Mononuclear cell (primary cell): Measurements from ENCODE around the gene HES2. TPM values are rescaled to one million over a fixed set of nuclear protein-coding genes. Genes with fewer than 3 reads are reported as not detected.
"Not testable (repeated sequence)": the region's sequence is repeated elsewhere in the genome, so short reads cannot be mapped to it uniquely, and the experiment has no call there.

Experiments
- H3K27me3 ChIP-seq: 2 replicates; pipeline ENCODE4 v1.6.0; 2011; ENCODE audit warnings: low read length, control low read depth; ENCODE audit not compliant: insufficient read depth
- H3K4me1 ChIP-seq: 2 replicates; pipeline ENCODE4 v1.5.1; 2011; ENCODE audit warnings: mild to moderate bottlenecking, low read length, control low read depth; ENCODE audit not compliant: insufficient read depth
- H3K4me3 ChIP-seq: 2 replicates; pipeline ENCODE4 v1.5.1; 2011; ENCODE audit warnings: mild to moderate bottlenecking, low read length, moderate library complexity
- H3K9me3 ChIP-seq: 2 replicates; pipeline ENCODE4 v1.5.1; 2011; ENCODE audit warnings: low read depth, mild to moderate bottlenecking, control low read depth, low read length
- total RNA-seq: library from RNA; depleted of rRNA; stranded (reverse); fragments of >200 nt; gene quantifications from one replicate; pipeline ENCODE4 v1.2.3, GENCODE V29; 2012

The HES2 gene
- total RNA-seq, 1 donor = not detected

DNA sequence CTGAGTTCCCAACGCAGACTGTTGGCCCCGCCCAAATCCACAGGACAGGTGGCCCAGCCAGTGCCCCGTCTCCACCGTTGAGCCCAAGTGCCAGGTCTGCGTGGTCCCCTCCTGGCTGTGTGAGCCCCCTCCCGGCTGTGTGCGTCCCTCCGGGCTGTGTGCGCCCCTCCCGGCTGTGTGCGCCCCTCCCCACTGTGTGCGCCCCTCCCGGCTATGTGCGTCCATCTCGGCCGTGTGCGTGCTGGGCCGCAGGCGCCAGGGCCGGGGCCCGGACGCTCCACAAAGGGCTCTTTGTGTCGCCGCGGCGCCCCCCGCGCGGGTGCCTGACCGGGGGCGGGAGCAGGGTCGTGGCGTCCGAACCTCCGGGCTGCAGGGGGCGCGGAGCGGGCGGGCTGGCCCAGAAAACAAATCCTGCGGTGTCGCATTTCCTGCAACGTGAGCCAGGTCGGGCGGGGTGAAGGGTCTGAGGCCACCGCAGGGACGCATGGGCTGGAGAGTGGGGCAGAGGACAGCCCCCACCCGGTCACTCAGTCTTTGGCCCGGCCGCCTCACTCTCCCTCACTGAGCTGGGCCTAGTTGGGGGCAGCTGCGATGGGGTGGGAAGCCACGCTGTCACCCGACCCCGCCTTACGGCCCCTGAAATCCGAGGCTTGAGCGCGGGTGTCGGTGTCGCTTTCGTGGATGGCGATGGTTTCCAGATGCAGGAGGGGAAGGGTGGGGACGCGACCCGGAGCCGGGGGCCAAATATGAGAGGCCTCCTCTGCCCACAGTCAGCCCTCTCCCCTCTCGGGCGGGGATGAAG, 27.5 kb upstream of the HES2 start:
- H3K9me3 ChIP-seq = no peaks in the 10 kb centered on the region
- H3K4me1 ChIP-seq = peaks cover 8% of the 10 kb centered on the region
- H3K4me3 ChIP-seq = no peak overlapping the region
- H3K27me3 ChIP-seq = peaks cover 11% of the 10 kb centered on the region

DNA sequence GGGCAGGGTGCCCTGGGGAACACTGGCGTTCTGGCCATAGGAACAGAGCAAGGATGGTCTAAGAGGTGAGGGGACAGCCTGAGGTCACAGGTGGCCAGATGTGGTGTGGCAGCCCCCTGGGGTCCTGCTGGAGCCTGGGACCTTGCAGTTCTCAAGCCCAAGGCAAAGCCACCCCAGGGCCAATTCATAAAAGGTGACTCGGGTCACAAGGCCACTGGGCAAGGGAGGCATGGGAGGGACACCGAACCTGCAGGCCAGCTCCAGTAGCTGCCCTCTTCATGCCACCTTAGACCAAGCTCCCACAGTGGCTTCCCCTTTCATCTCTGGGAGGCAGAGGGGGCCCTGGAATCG, 26.9 kb upstream of the HES2 start:
- H3K27me3 ChIP-seq = peaks cover 11% of the 10 kb centered on the region
- H3K4me1 ChIP-seq = peaks cover 8% of the 10 kb centered on the region
- no peak overlapping the region for H3K4me3 ChIP-seq
- H3K9me3 ChIP-seq = no peaks in the 10 kb centered on the region

DNA sequence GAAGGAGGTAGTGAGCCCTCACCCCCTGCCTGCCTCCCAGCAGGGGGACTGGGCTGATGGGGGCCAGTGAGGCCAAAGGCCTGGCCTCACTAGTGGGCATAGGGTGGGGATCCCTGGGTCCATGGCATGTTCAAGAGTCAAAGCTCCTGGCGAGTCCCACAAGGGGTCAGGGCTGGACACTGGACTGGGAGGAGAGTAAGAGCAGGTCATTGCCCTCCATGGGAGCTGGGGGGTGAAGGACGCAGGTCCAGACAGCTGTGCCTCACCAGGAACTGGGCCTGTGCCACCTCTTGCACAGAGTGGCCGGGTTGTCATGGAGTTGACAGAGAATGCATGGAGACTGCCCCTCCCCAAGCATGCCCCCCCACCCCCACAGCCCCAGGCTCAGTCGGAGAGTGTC, 26.2 kb upstream of the HES2 start:
- not testable (repeated sequence) for H3K4me1 ChIP-seq, H3K4me3 ChIP-seq, H3K9me3 ChIP-seq
- H3K27me3 ChIP-seq = peaks cover 17% of the 10 kb centered on the region

DNA sequence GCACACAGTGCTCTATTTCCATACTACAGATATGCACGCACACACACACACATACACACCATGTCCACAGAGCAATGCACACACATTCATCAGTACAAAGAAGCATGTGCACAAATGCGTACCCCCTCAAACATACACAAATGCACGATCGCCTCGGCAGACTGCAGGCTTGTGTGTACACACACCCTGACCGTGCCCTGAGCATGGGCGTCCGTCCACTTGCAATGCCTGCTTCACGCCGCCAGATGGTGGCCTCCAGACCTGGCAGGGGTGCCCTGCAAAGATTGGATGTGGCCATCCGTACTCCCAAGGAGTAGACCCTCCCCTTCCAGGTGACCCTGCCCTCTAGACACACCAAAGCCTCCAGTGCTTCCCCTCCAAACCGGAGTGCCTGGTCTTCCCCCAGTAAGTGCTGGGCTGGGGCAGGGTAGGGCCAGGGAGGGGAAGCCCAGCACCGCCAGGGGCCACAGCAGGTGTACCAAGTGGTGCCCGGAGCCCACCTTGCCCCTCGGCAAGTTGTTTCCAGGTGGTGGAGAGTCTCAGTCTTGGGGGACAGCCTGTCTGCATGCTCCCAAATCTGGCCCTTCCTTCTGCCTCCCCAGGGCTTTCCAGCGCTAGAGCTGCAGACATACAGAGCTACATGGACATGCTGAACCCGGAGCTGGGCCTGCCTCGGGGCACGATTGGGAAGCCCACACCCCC, 25.5 kb upstream of the HES2 start:
- Histone ChIP-seq H3K4me1 (peaks cover 8% of the 10 kb centered on the region), H3K4me3 (no peak overlapping the region), H3K9me3 (no peaks in the 10 kb centered on the region), H3K27me3 (peaks cover 17% of the 10 kb centered on the region)

DNA sequence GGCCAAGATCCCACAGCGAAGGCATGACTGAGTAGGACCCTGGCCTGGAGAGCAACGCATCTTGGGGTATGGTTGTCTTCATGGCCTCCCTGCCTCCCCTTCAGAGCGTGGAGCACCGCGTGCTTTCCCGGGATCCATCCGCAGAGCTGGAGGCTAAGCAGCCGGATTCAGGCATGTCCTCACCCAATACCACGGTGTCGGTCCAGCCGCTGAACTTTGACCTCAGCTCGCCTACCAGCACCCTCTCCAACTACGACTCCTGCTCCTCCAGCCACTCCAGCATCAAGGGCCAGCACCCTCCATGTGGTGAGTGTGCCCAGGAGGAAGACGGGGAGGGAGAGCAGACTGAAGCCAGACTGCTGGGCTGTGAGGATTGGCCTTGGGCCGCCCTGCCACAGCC, 24.7 kb upstream of the HES2 start:
- Histone ChIP-seq H3K4me1 (peaks cover 8% of the 10 kb centered on the region), H3K4me3 (no peak overlapping the region), H3K27me3 (peaks cover 12% of the 10 kb centered on the region), H3K9me3 (no peaks in the 10 kb centered on the region)

DNA sequence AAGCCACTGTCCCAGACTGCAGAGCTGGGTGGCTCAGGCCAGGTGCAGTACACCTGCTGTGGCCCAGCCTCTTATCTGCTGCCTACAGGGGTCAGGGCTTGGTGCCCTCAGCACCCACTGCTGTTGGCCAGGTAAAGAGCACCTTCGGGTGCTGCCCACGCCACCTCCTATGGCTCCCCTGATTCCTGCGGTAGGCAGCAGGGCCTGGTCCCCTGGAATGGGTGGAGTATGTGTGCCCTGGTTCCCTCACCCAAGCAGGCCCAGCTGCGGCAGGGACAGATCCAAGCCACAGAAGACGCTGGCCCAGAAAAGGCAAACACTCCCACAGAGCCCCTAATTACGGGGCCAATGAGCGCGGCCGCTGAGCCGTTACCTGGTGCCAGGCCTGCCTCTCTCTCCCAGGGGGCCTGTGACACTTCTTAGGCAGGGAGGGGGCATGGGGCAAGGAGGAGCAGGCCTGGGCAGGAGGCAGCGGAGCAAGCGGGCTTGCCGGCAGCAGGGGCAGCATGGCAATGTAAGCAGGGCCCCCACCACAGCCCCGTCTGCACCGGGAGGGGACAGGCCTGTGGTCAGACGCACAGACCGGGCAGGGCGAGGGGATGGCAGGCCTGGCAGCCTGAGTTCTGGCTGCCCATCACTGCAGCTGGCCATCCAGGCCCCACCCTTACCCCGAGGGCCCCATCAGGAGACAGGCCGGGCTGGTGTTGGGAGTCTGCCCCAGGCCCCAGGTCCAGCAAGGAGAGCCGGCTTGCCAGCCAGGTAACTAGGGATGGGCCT, 23.8 kb upstream of the HES2 start:
- Histone ChIP-seq H3K4me1 (peaks cover 8% of the 10 kb centered on the region), H3K9me3 (no peaks in the 10 kb centered on the region), H3K27me3 (peaks cover 14% of the 10 kb centered on the region), H3K4me3 (no peak overlapping the region)

DNA sequence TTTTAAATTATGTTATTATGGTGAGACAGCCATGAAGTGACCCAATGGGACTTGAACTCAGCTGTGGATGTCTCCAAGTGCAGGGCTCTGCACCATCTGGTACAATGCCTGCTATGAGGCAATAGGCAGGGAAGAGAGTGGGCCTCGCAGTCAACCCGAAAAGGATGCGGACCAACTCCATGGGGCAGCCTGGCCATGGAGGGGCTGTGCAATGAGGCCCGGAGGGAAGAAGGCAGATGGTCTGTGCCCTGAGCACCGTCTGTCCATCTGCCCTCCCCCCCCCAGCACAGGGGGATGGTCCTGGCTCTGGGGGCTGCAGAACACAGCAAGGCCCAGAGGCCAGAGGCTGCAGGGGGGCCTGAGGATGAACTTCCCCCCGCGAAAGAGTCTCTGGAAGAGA, 21.9 kb upstream of the HES2 start:
- H3K9me3 ChIP-seq = no peaks in the 10 kb centered on the region
- H3K4me1 ChIP-seq = peaks cover under 1% of the 10 kb centered on the region
- peaks cover 11% of the 10 kb centered on the region for H3K27me3 ChIP-seq
- no peak overlapping the region for H3K4me3 ChIP-seq

DNA sequence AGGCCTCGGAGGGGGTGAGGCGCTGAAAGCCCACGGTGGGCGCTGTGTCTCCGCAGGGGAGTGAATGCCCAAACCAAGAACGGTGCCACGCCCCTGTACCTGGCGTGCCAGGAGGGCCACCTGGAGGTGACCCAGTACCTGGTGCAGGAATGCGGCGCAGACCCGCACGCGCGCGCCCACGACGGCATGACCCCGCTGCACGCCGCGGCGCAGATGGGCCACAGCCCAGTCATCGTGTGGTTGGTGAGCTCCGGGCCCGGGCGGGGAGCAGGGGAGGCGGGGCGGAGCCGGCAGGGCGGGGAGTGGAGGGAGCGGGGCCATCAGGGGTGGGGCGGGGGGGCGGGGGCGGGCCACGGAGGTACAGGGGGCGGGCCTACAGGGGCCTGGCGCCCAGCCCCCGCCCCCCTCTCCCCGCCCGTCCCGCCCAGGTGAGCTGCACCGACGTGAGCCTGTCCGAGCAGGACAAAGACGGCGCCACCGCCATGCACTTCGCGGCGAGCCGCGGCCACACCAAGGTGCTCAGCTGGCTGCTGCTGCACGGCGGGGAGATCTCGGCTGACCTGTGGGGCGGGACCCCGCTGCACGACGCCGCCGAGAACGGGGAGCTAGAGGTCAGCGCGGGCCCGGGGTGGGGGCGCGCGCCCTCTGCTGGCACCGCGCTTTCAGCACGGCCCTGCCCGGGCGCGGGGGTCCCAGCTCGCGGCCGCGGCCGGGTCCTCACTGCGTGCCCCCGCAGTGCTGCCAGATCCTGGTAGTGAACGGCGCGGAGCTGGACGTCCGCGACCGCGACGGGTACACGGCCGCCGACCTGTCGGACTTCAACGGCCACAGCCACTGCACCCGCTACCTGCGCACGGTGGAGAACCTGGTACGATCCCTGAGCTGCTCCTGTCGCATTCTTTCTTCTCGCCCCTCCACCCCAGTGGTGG, 20.7 kb upstream of the HES2 start:
- H3K9me3 ChIP-seq = no peaks in the 10 kb centered on the region
- peaks cover 8% of the 10 kb centered on the region for H3K27me3 ChIP-seq
- H3K4me1 ChIP-seq = no peaks in the 10 kb centered on the region
- H3K4me3 ChIP-seq = no peak overlapping the region

DNA sequence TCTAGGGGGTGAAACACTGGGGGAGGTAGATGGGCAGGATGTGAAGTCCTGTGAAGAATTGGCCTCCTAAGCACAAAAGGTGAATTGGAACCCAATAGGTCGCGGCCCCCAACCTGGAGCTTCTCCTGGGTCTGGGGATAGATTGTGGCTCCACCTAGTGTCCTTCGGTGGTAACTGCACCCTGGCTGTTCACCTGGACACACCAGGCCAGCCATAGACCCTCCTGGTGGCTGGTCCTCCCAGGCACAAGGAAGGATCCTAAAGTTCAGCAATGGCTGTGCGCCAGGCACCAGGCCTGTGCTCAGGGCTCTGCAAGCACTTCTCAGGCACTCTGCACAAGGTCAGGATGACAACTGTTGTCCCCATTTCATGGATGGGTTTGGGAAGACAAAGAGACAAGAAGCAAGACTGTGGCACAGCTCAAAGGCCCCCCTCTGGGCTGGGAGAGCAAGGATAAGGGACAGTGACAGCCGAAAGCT, 18.4 kb upstream of the HES2 start:
- H3K27me3 ChIP-seq = peaks cover 8% of the 10 kb centered on the region

DNA sequence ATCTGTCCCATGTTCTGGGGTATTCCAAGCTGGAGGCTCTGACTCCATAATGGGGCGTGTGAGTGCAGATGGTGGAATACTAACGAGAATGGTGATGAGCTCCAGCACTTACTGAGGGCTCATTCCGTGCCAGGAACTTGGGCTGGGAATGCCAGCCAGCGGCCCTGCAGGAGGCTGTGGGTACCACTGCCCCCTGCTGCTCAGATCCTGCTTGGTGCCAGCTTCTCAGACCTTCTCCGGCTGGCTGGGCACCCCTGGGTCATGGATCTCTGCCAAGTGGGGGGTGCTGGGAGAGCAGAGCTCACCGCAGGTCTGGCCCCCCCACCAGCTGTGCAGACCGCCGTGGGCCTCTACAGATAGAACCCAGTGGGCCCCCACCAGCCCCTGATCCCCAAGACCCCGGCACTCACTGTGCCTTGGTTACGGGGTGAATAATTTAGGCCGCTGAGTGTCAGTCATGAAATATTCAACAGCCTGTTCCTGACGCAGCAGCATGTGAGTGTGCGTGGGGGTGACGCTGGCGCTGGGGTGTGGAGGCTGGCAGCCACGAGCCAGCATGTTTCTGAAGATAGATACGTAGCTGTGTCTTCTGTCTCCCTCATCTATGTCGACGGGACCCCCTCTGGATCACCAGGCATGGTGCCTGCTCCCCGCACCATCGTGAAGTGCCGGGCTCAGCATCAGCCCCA, 17.4 kb upstream of the HES2 start:
- H3K27me3 ChIP-seq, H3K4me1 ChIP-seq, H3K9me3 ChIP-seq, H3K4me3 ChIP-seq: not testable (repeated sequence)

More for the DNA sequence above, 18.4 kb upstream of the HES2 start:
- no peak overlapping the region for H3K4me3 ChIP-seq
- H3K9me3 ChIP-seq = no peaks in the 10 kb centered on the region
- no peaks in the 10 kb centered on the region for H3K4me1 ChIP-seq

DNA sequence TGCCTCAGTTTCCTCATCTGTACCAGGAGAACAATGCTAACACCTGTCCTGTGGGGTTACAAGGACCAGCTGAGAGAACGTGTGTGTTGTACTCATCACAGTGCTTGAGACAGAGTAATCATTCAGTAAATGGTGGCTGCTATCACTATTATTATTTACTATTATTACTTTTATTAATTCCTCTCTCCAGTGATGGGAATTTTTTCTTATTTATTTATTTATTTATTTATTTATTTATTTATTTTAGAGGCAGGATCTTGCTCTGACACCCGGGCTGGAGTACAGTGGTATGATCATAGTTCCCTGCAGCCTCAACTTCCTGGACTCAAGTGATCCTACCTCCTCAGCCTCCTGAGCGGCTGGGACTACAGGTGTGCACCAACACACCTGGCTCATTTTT, 16.6 kb upstream of the HES2 start:
- not testable (repeated sequence) for H3K27me3 ChIP-seq, H3K4me1 ChIP-seq, H3K9me3 ChIP-seq, H3K4me3 ChIP-seq

DNA sequence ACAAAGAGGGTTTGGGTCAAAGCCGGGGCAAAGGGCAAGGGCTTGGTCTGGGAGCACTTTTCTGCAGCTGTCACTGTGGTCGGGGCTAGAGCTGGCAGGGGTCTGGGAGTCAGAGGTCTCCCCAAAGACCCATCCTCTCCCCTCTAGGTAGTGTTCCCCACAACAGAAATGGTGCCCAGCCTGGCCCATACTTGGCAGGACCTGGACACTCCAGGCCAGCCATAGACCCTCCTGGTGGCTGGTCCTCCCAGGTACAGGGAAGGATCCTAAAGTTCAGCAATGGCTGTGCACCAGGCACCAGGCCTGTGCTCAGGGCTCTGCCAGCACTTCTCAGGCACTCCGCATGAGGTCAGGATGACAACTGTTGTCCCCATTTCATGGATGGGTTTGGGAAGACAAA, 15.8 kb upstream of the HES2 start:
- Histone ChIP-seq H3K27me3 (peaks cover 2% of the 10 kb centered on the region), H3K4me3 (no peak overlapping the region), H3K4me1 (no peaks in the 10 kb centered on the region), H3K9me3 (no peaks in the 10 kb centered on the region)

DNA sequence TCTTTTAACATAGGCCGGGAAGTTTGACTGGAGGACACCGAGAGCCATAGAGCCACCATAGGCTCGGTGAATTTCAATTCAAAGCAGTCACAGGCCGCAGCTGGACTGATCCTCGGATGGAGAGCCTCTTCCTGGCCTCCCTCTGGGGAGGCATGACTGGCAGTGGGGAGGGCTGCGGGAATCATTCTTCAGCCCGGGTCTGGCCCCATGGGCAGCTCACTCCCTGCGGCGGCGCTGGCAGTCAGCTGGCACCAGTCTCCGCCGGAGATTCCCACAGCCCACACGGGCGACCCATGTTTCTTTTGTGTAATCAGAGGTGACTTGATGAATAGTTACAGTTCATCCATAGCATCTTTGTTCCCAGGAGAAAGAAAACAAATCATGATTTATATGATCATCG, 15.4 kb upstream of the HES2 start:
- Histone ChIP-seq H3K4me3 (no peak overlapping the region), H3K27me3 (peaks cover 2% of the 10 kb centered on the region), H3K9me3 (no peaks in the 10 kb centered on the region), H3K4me1 (no peaks in the 10 kb centered on the region)

DNA sequence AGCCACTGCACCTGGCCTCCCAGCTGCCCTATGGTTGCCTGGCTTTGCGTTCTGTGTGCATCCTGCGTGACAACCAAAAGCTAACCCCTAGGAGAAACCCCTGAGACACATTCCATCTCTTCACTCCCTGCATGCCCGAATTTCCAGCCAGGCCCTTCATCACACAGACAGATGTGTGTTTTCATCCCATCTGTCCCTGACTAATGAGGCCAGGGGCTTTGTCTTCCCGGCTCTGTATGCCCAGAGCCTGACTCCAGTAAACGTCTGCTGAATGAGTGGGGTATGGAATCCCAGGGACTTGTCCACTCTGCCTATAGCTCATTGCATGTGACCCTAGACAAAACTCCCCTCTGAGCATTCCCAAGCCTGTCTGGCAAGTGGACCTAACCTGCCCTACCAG, 14.5 kb upstream of the HES2 start:
- no peaks in the 10 kb centered on the region for H3K4me1 ChIP-seq
- no peak overlapping the region for H3K4me3 ChIP-seq
- peaks cover 2% of the 10 kb centered on the region for H3K27me3 ChIP-seq

More for the DNA sequence above, 14.5 kb upstream of the HES2 start:
- H3K9me3 ChIP-seq = no peaks in the 10 kb centered on the region
